PC-9 (cell line): ENCODE results near the gene RAB35. TPM values are rescaled to one million over a fixed set of nuclear protein-coding genes. Genes with fewer than 3 reads are reported as not detected.

Experiments used
- BruUV-seq: library from RNA; stranded (reverse); fragments of 400-500 nt; replicated peaks from 2 replicates; lab custom pipeline; 2021; lab: Mats Ljungman, UMichigan
- CTCF ChIA-PET: fragments of 300-600 bp; sonication (Branson Sonifier 250); formaldehyde crosslinking; loops from one replicate; lab custom pipeline; 2022; ENCODE audit warnings: antibody characterized with exemption; lab: Charles Lee
- POLR2A ChIA-PET: fragments of 300-600 bp; sonication (Branson Sonifier 250); formaldehyde crosslinking; loops from one replicate; lab custom pipeline; 2022; ENCODE audit warnings: antibody characterized with exemption; ENCODE audit not compliant: unreplicated experiment; lab: Charles Lee
- DNase-seq, 2 experiments: peaks; one replicate each; pipeline versions ENCODE4 v3.0.0 to v3.0.0-alpha.2; 2015 to 2022; ENCODE audit warnings: mixed read lengths in 1 of 2
- H2AFZ ChIP-seq: fragments of 200-600 bp; sonication (generic); 2 replicates; pipeline ENCODE4 v1.8.1; 2017; ENCODE audit warnings: antibody characterized with exemption
- H3F3A ChIP-seq: fragments of 200-600 bp; sonication (generic); 2 replicates; pipeline ENCODE4 v1.8.1; 2017; ENCODE audit warnings: antibody characterized with exemption, mild to moderate bottlenecking, low read depth; ENCODE audit not compliant: insufficient read depth
- H3K27ac ChIP-seq: fragments of 200-600 bp; sonication (generic); 2 replicates; pipeline ENCODE4 v1.6.1; 2016; ENCODE audit warnings: mixed run types
- H3K27me3 ChIP-seq: fragments of 200-600 bp; sonication (generic); 2 replicates; pipeline ENCODE4 v1.6.1; 2016; ENCODE audit warnings: low read depth, mixed run types; ENCODE audit not compliant: insufficient read depth
- H3K36me3 ChIP-seq: fragments of 200-600 bp; sonication (generic); 2 replicates; pipeline ENCODE4 v1.6.1; 2016; ENCODE audit warnings: low read depth, mixed run types
- H3K4me1 ChIP-seq: fragments of 200-600 bp; sonication (generic); replicated peaks from 2 replicates; pipeline ENCODE4 v1.6.1; 2016; ENCODE audit warnings: mixed run types; ENCODE audit not compliant: insufficient read depth
- H3K4me2 ChIP-seq: fragments of 200-600 bp; sonication (generic); 2 replicates; pipeline ENCODE4 v1.6.1; 2017; ENCODE audit warnings: mixed run types
- H3K4me3 ChIP-seq: fragments of 200-600 bp; sonication (generic); 2 replicates; pipeline ENCODE4 v1.6.1; 2016; ENCODE audit warnings: mixed run types
- H3K79me2 ChIP-seq: fragments of 200-600 bp; sonication (generic); 2 replicates; pipeline ENCODE4 v1.6.1; 2017; ENCODE audit warnings: low read depth, mixed run types
- H3K9me2 ChIP-seq: fragments of 200-600 bp; sonication (generic); 2 replicates; pipeline ENCODE4 v1.8.1; 2017; ENCODE audit warnings: mild to moderate bottlenecking; ENCODE audit not compliant: insufficient read depth
- H3K9me3 ChIP-seq: fragments of 200-600 bp; sonication (generic); 2 replicates; pipeline ENCODE4 v1.8.1; 2016; ENCODE audit warnings: low read depth; ENCODE audit not compliant: insufficient read depth
- H4K20me1 ChIP-seq: fragments of 200-600 bp; sonication (generic); 2 replicates; pipeline ENCODE4 v1.8.1; 2017; ENCODE audit not compliant: insufficient read depth
- EZH2 ChIP-seq: fragments of 200-600 bp; sonication (generic); IDR thresholded peaks from 2 replicates; pipeline ENCODE4 v1.8.0; 2017; ENCODE audit warnings: antibody characterized with exemption, low read depth
- intact Hi-C: fragments of 100-400 bp; cut with micrococcal nuclease; formaldehyde crosslinking; loops from one replicate; pipeline ENCODE4 v1.10.0; 2022; ENCODE audit not compliant: unreplicated experiment
- total RNA-seq: library from RNA; stranded (reverse); gene quantifications from 2 replicates; pipeline ENCODE4 v1.2.3, GENCODE V29; 2021
- TF ChIP-seq, protein P1 (sequence below): fragments of 200-600 bp; sonication (generic); conservative IDR thresholded peaks from 2 replicates; pipeline ENCODE4 v1.6.1; 2017; ENCODE audit warnings: mixed run types, antibody characterized with exemption, mild to moderate bottlenecking, moderate library complexity

Gene RAB35
- total RNA-seq, 1 experiment from 2014 or later, result 52.0 TPM

DNA sequence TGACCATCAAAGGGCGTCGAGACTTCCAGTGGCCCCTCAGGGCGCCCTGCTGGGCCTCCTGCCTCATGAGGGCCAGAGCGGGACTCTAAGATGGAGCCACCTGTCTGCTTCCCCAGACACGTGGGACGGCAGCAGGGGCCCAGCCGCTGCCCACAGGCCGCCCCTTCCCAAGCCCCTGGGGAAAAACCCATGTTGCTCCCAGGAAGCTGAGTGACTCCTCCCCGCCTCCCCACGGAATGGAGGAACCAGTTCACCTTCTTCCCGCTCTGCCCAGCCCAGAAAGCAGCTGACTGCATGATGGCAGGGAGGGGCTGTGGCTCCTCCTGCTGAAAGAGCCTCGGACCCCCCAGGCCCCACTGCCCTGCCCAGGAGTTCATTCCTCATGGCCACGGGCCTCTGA, 14.9 kb downstream of the RAB35 start:
- H3K4me1 ChIP-seq, result no peaks in the 10 kb centered on the region
- H3K79me2 ChIP-seq, result peaks cover 9% of the 10 kb centered on the region; the same call in 1 of the 2 replicates
- H3F3A ChIP-seq, result no peaks in the 10 kb centered on the region
- H2AFZ ChIP-seq, result no peak overlapping the region
- intact Hi-C loops, result no loop called here
- peaks cover 8% of the 10 kb centered on the region; the same call in 1 of the 2 replicates for H4K20me1 ChIP-seq
- no peaks in the 10 kb centered on the region for H3K9me3 ChIP-seq
- H3K36me3 ChIP-seq, result no peaks in the 10 kb centered on the region
- H3K27me3 ChIP-seq, result no peaks in the 10 kb centered on the region
- no TSS peak for BruUV-seq
- TF ChIP-seq EZH2, result no peak
- TF ChIP-seq, protein P1, sequence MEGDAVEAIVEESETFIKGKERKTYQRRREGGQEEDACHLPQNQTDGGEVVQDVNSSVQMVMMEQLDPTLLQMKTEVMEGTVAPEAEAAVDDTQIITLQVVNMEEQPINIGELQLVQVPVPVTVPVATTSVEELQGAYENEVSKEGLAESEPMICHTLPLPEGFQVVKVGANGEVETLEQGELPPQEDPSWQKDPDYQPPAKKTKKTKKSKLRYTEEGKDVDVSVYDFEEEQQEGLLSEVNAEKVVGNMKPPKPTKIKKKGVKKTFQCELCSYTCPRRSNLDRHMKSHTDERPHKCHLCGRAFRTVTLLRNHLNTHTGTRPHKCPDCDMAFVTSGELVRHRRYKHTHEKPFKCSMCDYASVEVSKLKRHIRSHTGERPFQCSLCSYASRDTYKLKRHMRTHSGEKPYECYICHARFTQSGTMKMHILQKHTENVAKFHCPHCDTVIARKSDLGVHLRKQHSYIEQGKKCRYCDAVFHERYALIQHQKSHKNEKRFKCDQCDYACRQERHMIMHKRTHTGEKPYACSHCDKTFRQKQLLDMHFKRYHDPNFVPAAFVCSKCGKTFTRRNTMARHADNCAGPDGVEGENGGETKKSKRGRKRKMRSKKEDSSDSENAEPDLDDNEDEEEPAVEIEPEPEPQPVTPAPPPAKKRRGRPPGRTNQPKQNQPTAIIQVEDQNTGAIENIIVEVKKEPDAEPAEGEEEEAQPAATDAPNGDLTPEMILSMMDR, result no peak
- CTCF ChIA-PET, result no interaction called here
- no peak overlapping the region for H3K27ac ChIP-seq
- H3K4me3 ChIP-seq, result no peak overlapping the region
- no peak overlapping the region for H3K4me2 ChIP-seq
- H3K9me2 ChIP-seq, result no peaks in the 10 kb centered on the region
- no peak for DNase-seq
- POLR2A ChIA-PET, result interaction anchor here (0.6 kb wide), 1 partner anchor 9 kb away, joined by 3 read pairs; no protein-coding TSS in a partner anchor

DNA sequence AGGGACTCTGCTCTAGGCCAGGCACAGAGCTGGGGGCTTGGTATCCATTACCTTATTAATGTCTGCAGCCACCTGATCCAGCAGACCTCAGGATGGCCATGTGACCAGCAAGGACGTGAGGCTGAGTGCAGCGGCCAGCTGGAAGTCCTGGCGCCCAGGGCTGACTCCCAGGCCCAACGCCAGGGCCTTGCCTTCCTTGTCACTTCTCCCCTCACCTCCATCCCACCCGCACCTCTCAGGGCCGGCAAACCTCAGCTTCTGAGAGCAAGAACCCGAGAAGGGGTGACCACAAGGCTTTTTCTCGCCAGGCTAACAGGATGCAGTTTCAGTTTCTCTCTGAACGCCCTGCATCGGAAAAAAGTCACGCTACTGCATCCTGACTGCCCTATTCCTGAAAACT, 15.4 kb downstream of the RAB35 start:
- no peak for TF ChIP-seq EZH2
- TF ChIP-seq, protein P1, result no peak
- H3F3A ChIP-seq, result no peaks in the 10 kb centered on the region
- intact Hi-C loops, result no loop called here
- H3K36me3 ChIP-seq, result no peaks in the 10 kb centered on the region
- no peak for DNase-seq
- ChIA-PET CTCF (no interaction called here), POLR2A (no interaction called here)
- no peaks in the 10 kb centered on the region for H3K27me3 ChIP-seq
- no peak overlapping the region for H2AFZ ChIP-seq
- peaks cover 8% of the 10 kb centered on the region; the same call in 1 of the 2 replicates for H4K20me1 ChIP-seq
- H3K4me3 ChIP-seq, result no peak overlapping the region
- peaks cover 9% of the 10 kb centered on the region; the same call in 1 of the 2 replicates for H3K79me2 ChIP-seq
- no peaks in the 10 kb centered on the region for H3K9me2 ChIP-seq
- BruUV-seq, result no TSS peak
- no peaks in the 10 kb centered on the region for H3K4me1 ChIP-seq
- no peaks in the 10 kb centered on the region for H3K9me3 ChIP-seq
- no peak overlapping the region for H3K27ac ChIP-seq
- H3K4me2 ChIP-seq, result no peak overlapping the region

DNA sequence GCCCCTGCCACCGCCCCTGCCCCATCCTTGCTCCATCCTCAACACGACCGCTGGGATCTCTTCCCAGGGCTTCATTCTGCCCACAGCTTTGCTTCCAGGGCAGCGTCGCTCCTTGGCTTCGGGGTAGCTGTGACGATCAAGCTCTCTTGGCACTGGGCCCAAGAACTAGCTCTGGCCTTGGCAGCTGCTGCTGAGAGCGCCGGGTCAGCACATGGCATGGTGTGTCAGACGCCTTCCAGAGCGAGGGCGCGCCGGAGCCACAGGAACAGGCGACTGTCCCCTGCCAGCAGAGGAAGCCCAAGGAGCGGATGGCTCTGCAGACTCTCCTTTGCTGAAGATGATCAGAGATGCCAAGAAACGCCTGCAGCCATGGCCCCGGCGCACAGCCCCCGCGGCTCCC, 15.9 kb downstream of the RAB35 start:
- no peak overlapping the region for H3K27ac ChIP-seq
- no peaks in the 10 kb centered on the region for H3K27me3 ChIP-seq
- peaks cover 9% of the 10 kb centered on the region; the same call in 1 of the 2 replicates for H3K79me2 ChIP-seq
- H3K9me2 ChIP-seq, result no peaks in the 10 kb centered on the region
- no peak overlapping the region for H2AFZ ChIP-seq
- H3K9me3 ChIP-seq, result no peaks in the 10 kb centered on the region
- peaks cover 8% of the 10 kb centered on the region; the same call in 1 of the 2 replicates for H4K20me1 ChIP-seq
- H3F3A ChIP-seq, result no peaks in the 10 kb centered on the region
- DNase-seq, result no peak
- ChIA-PET CTCF (no interaction called here), POLR2A (no interaction called here)
- H3K4me1 ChIP-seq, result no peaks in the 10 kb centered on the region
- H3K36me3 ChIP-seq, result no peaks in the 10 kb centered on the region
- intact Hi-C loops, result no loop called here
- no TSS peak for BruUV-seq
- H3K4me2 ChIP-seq, result no peak overlapping the region
- H3K4me3 ChIP-seq, result no peak overlapping the region
- TF ChIP-seq EZH2, result no peak
- TF ChIP-seq, protein P1, result no peak
